Chondrocyte (in vitro differentiated cells): ENCODE results near the gene SDHC. TPM values are rescaled to one million over a fixed set of nuclear protein-coding genes. Genes with fewer than 3 reads are reported as not detected.
A peak's percentile ranks its signal among the peaks of the same experiment; 100 is the strongest.
"Not testable (repeated sequence)": the region's sequence is repeated elsewhere in the genome, so short reads cannot be mapped to it uniquely, and the experiment has no call there.

ENCODE experiments used
- DNase-seq: peaks from one replicate; pipeline ENCODE4 v3.0.0; 2021; ENCODE audit warnings: mixed read lengths, low spot score
- H3K27ac Mint-ChIP-seq: one replicate; pipeline ENCODE4 v1.8.0; 2021; ENCODE audit warnings: mild to moderate bottlenecking, moderate library complexity, mixed read lengths; ENCODE audit not compliant: unreplicated experiment
- H3K27me3 Mint-ChIP-seq: 2 replicates; pipeline ENCODE4 v1.8.0; 2021; ENCODE audit warnings: low read depth, mixed read lengths
- H3K36me3 Mint-ChIP-seq: 2 replicates; pipeline ENCODE4 v1.8.0; 2021; ENCODE audit warnings: low read depth, mixed read lengths
- H3K4me1 Mint-ChIP-seq: 2 replicates; pipeline ENCODE4 v1.8.0; 2021; ENCODE audit warnings: low read depth, mild to moderate bottlenecking, mixed read lengths
- H3K4me3 Mint-ChIP-seq: one replicate; pipeline ENCODE4 v1.8.0; 2021; ENCODE audit warnings: mild to moderate bottlenecking, moderate library complexity, mixed read lengths; ENCODE audit not compliant: unreplicated experiment
- H3K9me3 Mint-ChIP-seq: 2 replicates; pipeline ENCODE4 v1.8.0; 2021; ENCODE audit warnings: low read depth, mixed read lengths
- CTCF ChIP-seq: fragments of 200-600 bp; sonication (generic); IDR thresholded peaks from 2 replicates; pipeline ENCODE4 v1.5.0; 2021; ENCODE audit warnings: antibody characterized with exemption, mild to moderate bottlenecking, moderate library complexity
- total RNA-seq: library from RNA; stranded (reverse); gene quantifications from 3 replicates; pipeline ENCODE4 v1.2.1, GENCODE V29; 2021

The SDHC gene
- total RNA-seq, 1 donor from 2014 or later: 128 TPM

GRCh38 chr1:161398900-161399256, 84.7 kb downstream of the SDHC start:
- no peaks in the 10 kb centered on the region for H3K27me3 Mint-ChIP-seq
- no peaks in the 10 kb centered on the region for H3K36me3 Mint-ChIP-seq
- peaks cover 15% of the 10 kb centered on the region for H3K4me1 Mint-ChIP-seq
- H3K4me3 Mint-ChIP-seq: peak overlapping the region; percentile 97
- DNase-seq: no peak
- TF ChIP-seq CTCF: no peak
- H3K9me3 Mint-ChIP-seq: no peaks in the 10 kb centered on the region
- peak overlapping the region; percentile 100 for H3K27ac Mint-ChIP-seq

GRCh38 chr1:161399257-161399998, 85.2 kb downstream of the SDHC start:
- H3K27ac Mint-ChIP-seq: peak overlapping the region; percentile 100
- DNase-seq: no peak
- peak; percentile 73 for TF ChIP-seq CTCF
- peaks cover 15% of the 10 kb centered on the region for H3K4me1 Mint-ChIP-seq
- peak overlapping the region; percentile 97 for H3K4me3 Mint-ChIP-seq
- H3K9me3 Mint-ChIP-seq: no peaks in the 10 kb centered on the region
- no peaks in the 10 kb centered on the region for H3K27me3 Mint-ChIP-seq
- no peaks in the 10 kb centered on the region for H3K36me3 Mint-ChIP-seq

- no peak for TF ChIP-seq CTCF
- no peaks in the 10 kb centered on the region for H3K36me3 Mint-ChIP-seq
- no peak for DNase-seq
- peaks cover 15% of the 10 kb centered on the region for H3K4me1 Mint-ChIP-seq
- no peaks in the 10 kb centered on the region for H3K27me3 Mint-ChIP-seq
- H3K27ac Mint-ChIP-seq: no peak overlapping the region
- no peaks in the 10 kb centered on the region for H3K9me3 Mint-ChIP-seq
- H3K4me3 Mint-ChIP-seq: no peak overlapping the region
Observed at GRCh38 chr1:161402446-161402845, 88.3 kb downstream of the SDHC start.

- Mint-ChIP-seq H3K9me3 (no peaks in the 10 kb centered on the region), H3K4me1 (peaks cover 10% of the 10 kb centered on the region), H3K27me3 (no peaks in the 10 kb centered on the region), H3K4me3 (no peak overlapping the region), H3K36me3 (no peaks in the 10 kb centered on the region), H3K27ac (no peak overlapping the region)
- TF ChIP-seq CTCF: no peak
- DNase-seq: no peak
Observed at GRCh38 chr1:161404051-161404597, 89.9 kb downstream of the SDHC start.

GRCh38 chr1:161406551-161406950, 92.4 kb downstream of the SDHC start:
- not testable (repeated sequence) for H3K4me3 Mint-ChIP-seq, H3K4me1 Mint-ChIP-seq, H3K27ac Mint-ChIP-seq, H3K36me3 Mint-ChIP-seq, H3K9me3 Mint-ChIP-seq, H3K27me3 Mint-ChIP-seq, DNase-seq
